Urinary bladder (tissue), 4 donors: ENCODE results near the gene CASZ1. TPM values are rescaled to one million over a fixed set of nuclear protein-coding genes. Genes with fewer than 3 reads are reported as not detected.

ENCODE experiments used
- DNase-seq: peaks from one replicate; pipeline ENCODE4 v3.0.0-alpha.2; 2015; ENCODE audit errors: extremely low spot score
- H3K27ac ChIP-seq: one replicate; pipeline ENCODE4 v1.5.1; 2013; ENCODE audit warnings: low read depth, mild to moderate bottlenecking, moderate library complexity
- H3K36me3 ChIP-seq: one replicate; pipeline ENCODE4 v1.6.1; 2013; ENCODE audit warnings: mild to moderate bottlenecking, moderate library complexity; ENCODE audit not compliant: insufficient read depth
- H3K4me1 ChIP-seq: one replicate; pipeline ENCODE4 v1.6.1; 2013; ENCODE audit warnings: mild to moderate bottlenecking, moderate library complexity; ENCODE audit not compliant: insufficient read depth
- H3K4me3 ChIP-seq: one replicate; pipeline ENCODE4 v1.5.1; 2013; ENCODE audit warnings: low read depth, low read length
- WGBS: extraction: QIAGEN DNeasy Blood & Tissue Kit; methylation state at CpG from one replicate; pipeline ENCODE4 v1.1.7; 2013; 5-methylcytosine and 5-hydroxymethylcytosine counted together
- polyA plus RNA-seq: library from polyadenylated mRNA; stranded (reverse); fragments of 200-250 nt; gene quantifications from one replicate; pipeline ENCODE4 v1.2.3, GENCODE V29; 2013
- total RNA-seq: library from RNA; depleted of rRNA; stranded (reverse); fragments of >200 nt; gene quantifications from one replicate; pipeline ENCODE4 v1.2.3, GENCODE V29; 2014
- donor health status: healthy with polysubstance abuse.
- donor health status: healthy.

The CASZ1 gene
- total and polyA plus RNA-seq, 2 donors, result 10.6 to 19.4 TPM

- peaks cover 4% of the 10 kb centered on the region for H3K36me3 ChIP-seq
- 89% methylated on average over 5 of the region's 5 CpGs for WGBS
- no peak for DNase-seq
- H3K4me1 ChIP-seq, result no peaks in the 10 kb centered on the region
- H3K27ac ChIP-seq, result no peak overlapping the region
- no peak overlapping the region for H3K4me3 ChIP-seq
These were observed 135.0 kb downstream of the CASZ1 start for GRCh38 chr1:10661453-10661852.

- Histone ChIP-seq H3K4me3 (no peak overlapping the region), H3K27ac (no peak overlapping the region), H3K36me3 (peaks cover 4% of the 10 kb centered on the region), H3K4me1 (no peaks in the 10 kb centered on the region)
- WGBS, result 91% methylated on average over 52 of the region's 52 CpGs
- DNase-seq, result no peak
These were observed 136.6 kb downstream of the CASZ1 start for GRCh38 chr1:10659646-10660540.

GRCh38 chr1:10659218-10659617 is 137.2 kb downstream of the CASZ1 start:
- H3K4me1 ChIP-seq, result no peaks in the 10 kb centered on the region
- H3K36me3 ChIP-seq, result peaks cover 4% of the 10 kb centered on the region
- 95% methylated on average over 18 of the region's 18 CpGs for WGBS
- no peak for DNase-seq
- no peak overlapping the region for H3K27ac ChIP-seq
- no peak overlapping the region for H3K4me3 ChIP-seq

- H3K36me3 ChIP-seq, result peaks cover 4% of the 10 kb centered on the region
- H3K4me3 ChIP-seq, result no peak overlapping the region
- DNase-seq, result no peak
- no peaks in the 10 kb centered on the region for H3K4me1 ChIP-seq
- WGBS, result 73% methylated on average over 19 of the region's 19 CpGs
- no peak overlapping the region for H3K27ac ChIP-seq
These were observed 137.9 kb downstream of the CASZ1 start for GRCh38 chr1:10658396-10659066.

GRCh38 chr1:10657088-10657847 is 139.2 kb downstream of the CASZ1 start:
- Histone ChIP-seq H3K27ac (no peak overlapping the region), H3K4me3 (no peak overlapping the region), H3K4me1 (no peaks in the 10 kb centered on the region), H3K36me3 (peaks cover 4% of the 10 kb centered on the region)
- WGBS, result 56% methylated on average over 29 of the region's 29 CpGs
- DNase-seq, result no peak

GRCh38 chr1:10656431-10656830 is 140.0 kb downstream of the CASZ1 start:
- no peaks in the 10 kb centered on the region for H3K4me1 ChIP-seq

GRCh38 chr1:10655002-10655401 is 141.4 kb downstream of the CASZ1 start:
- 60% methylated on average over 10 of the region's 10 CpGs for WGBS
- H3K27ac ChIP-seq, result no peak overlapping the region
- no peak for DNase-seq
- no peaks in the 10 kb centered on the region for H3K4me1 ChIP-seq
- H3K4me3 ChIP-seq, result no peak overlapping the region
- peaks cover 4% of the 10 kb centered on the region for H3K36me3 ChIP-seq

More at GRCh38 chr1:10656431-10656830, 140.0 kb downstream of the CASZ1 start:
- no peak overlapping the region for H3K4me3 ChIP-seq
- H3K36me3 ChIP-seq, result peaks cover 4% of the 10 kb centered on the region
- WGBS, result 88% methylated on average over 15 of the region's 15 CpGs
- H3K27ac ChIP-seq, result no peak overlapping the region
- DNase-seq, result no peak

GRCh38 chr1:10653370-10654125 is 142.9 kb downstream of the CASZ1 start:
- H3K4me1 ChIP-seq, result no peaks in the 10 kb centered on the region
- DNase-seq, result no peak

GRCh38 chr1:10652626-10653025 is 143.8 kb downstream of the CASZ1 start:
- Histone ChIP-seq H3K36me3 (no peaks in the 10 kb centered on the region), H3K4me1 (no peaks in the 10 kb centered on the region), H3K4me3 (no peak overlapping the region), H3K27ac (no peak overlapping the region)
- no peak for DNase-seq
- 85% methylated on average over 12 of the region's 12 CpGs for WGBS

More at GRCh38 chr1:10653370-10654125, 142.9 kb downstream of the CASZ1 start:
- H3K4me3 ChIP-seq, result no peak overlapping the region
- H3K27ac ChIP-seq, result no peak overlapping the region
- WGBS, result 90% methylated on average over 41 of the region's 41 CpGs
- no peaks in the 10 kb centered on the region for H3K36me3 ChIP-seq

- 71% methylated on average over 11 of the region's 11 CpGs for WGBS
- H3K36me3 ChIP-seq, result no peaks in the 10 kb centered on the region
These were observed 144.7 kb downstream of the CASZ1 start for GRCh38 chr1:10651793-10652192.

GRCh38 chr1:10651389-10651766 is 145.1 kb downstream of the CASZ1 start:
- H3K36me3 ChIP-seq, result no peaks in the 10 kb centered on the region
- no peak overlapping the region for H3K27ac ChIP-seq
- H3K4me3 ChIP-seq, result no peak overlapping the region
- DNase-seq, result no peak
- no peaks in the 10 kb centered on the region for H3K4me1 ChIP-seq
- WGBS, result 64% methylated on average over 19 of the region's 19 CpGs

More at GRCh38 chr1:10651793-10652192, 144.7 kb downstream of the CASZ1 start:
- Histone ChIP-seq H3K4me1 (no peaks in the 10 kb centered on the region), H3K27ac (no peak overlapping the region), H3K4me3 (no peak overlapping the region)
- no peak for DNase-seq

- WGBS, result 83% methylated on average over 40 of the region's 40 CpGs
- H3K27ac ChIP-seq, result no peak overlapping the region
- no peak for DNase-seq
- no peaks in the 10 kb centered on the region for H3K36me3 ChIP-seq
- H3K4me3 ChIP-seq, result no peak overlapping the region
- H3K4me1 ChIP-seq, result no peaks in the 10 kb centered on the region
These were observed 145.7 kb downstream of the CASZ1 start for GRCh38 chr1:10650556-10651388.
